ENCODE measurements around the gene PRKG1. TPM values are rescaled to one million over a fixed set of nuclear protein-coding genes. Genes with fewer than 3 reads are reported as not detected.

PRKG1 gene
- total RNA-seq, 1 experiment from 2014 or later: 10.4 TPM

- H4K20me1 ChIP-seq (ENCODE audit: control insufficient read depth, insufficient read depth, insufficient read length): no peaks in the 10 kb centered on the region
- H3K4me2 ChIP-seq (ENCODE audit: insufficient read depth, insufficient read length, low read length): no peak overlapping the region
- TF ChIP-seq CTCF (conservative IDR thresholded peaks at IDR 0.05): no peak
- H3T11ph ChIP-seq (ENCODE audit: low read length): no peak overlapping the region
- no peak overlapping the region for H3K27ac ChIP-seq (ENCODE audit: insufficient read length, low read depth, low read length)
- no peak overlapping the region for H2AK5ac ChIP-seq (ENCODE audit: insufficient read length, low read length)
- DNase-seq: no peak
- H2BK15ac ChIP-seq (ENCODE audit: low read depth, low read length): no peak overlapping the region
- no peaks in the 10 kb centered on the region for H3K79me1 ChIP-seq (ENCODE audit: insufficient read depth, low read depth, low read length, poor library complexity, severe bottlenecking)
- H2BK12ac ChIP-seq (ENCODE audit: insufficient read length, low read depth, low read length): no peak overlapping the region
- no peaks in the 10 kb centered on the region for H3K9me3 ChIP-seq (ENCODE audit: control insufficient read depth, low read depth, low read length)
- no peak overlapping the region for H2BK20ac ChIP-seq (ENCODE audit: low read depth, low read length, poor library complexity, severe bottlenecking)
- no peak overlapping the region for H3K56ac ChIP-seq (ENCODE audit: insufficient read length, low read depth, low read length)
- no peak overlapping the region for H3K23ac ChIP-seq (ENCODE audit: insufficient read length, low read depth, low read length)
- H4K91ac ChIP-seq (ENCODE audit: insufficient read length, low read depth, low read length): no peak overlapping the region
- H3K27me3 ChIP-seq (ENCODE audit: insufficient read depth, low read length): no peaks in the 10 kb centered on the region
- Mint-ChIP-seq H3K27ac (no peak overlapping the region), H3K36me3 (ENCODE audit: insufficient read depth in 1 of 3, low read depth in 3 of 3) (peaks cover 0 to 6% (median 2%) of the 10 kb centered on the region in 3 experiments; a peak in 4 of 7 replicates), H3K4me1 (peaks cover 0 to 3% of the 10 kb centered on the region in 2 experiments; a peak in 1 of 4 replicates), H3K27me3 (ENCODE audit: low read depth) (no peaks in the 10 kb centered on the region), H3K9me3 (peaks cover 5 to 6% of the 10 kb centered on the region in 2 experiments; a peak in 3 of 5 replicates), H3K4me3 (no peak overlapping the region)
- no peaks in the 10 kb centered on the region for H3K79me2 ChIP-seq (ENCODE audit: insufficient read depth, low read length)
- H3K9ac ChIP-seq (ENCODE audit: extremely low read depth, insufficient read length, low read length): no peak overlapping the region
- no peaks in the 10 kb centered on the region for H3K23me2 ChIP-seq (ENCODE audit: insufficient read length, low read depth, low read length, poor library complexity, severe bottlenecking)
- no peak overlapping the region for H3K18ac ChIP-seq (ENCODE audit: insufficient read length, low read depth, low read length)
- no peak overlapping the region for H2AFZ ChIP-seq (ENCODE audit: low read length)
- no peak overlapping the region for H3K4ac ChIP-seq (ENCODE audit: low read depth, low read length)
- no peak overlapping the region for H4K8ac ChIP-seq (replicated peaks; ENCODE audit: insufficient read length, low read depth, low read length)
- no peak overlapping the region for H3K14ac ChIP-seq (ENCODE audit: insufficient read depth, low read length)
- H2BK120ac ChIP-seq (ENCODE audit: low read depth, low read length, poor library complexity, severe bottlenecking): no peak overlapping the region
- no peak overlapping the region for H4K5ac ChIP-seq (ENCODE audit: insufficient read length, low read depth, low read length)
- H2BK5ac ChIP-seq (ENCODE audit: insufficient read length, low read length): no peak overlapping the region
- no peaks in the 10 kb centered on the region; the same call in 1 of the 2 replicates for H3K4me1 ChIP-seq (ENCODE audit: insufficient read depth, low read length)
- WGBS (ENCODE audit: extremely low coverage, insufficient read length, low lambda C conversion rate): no CpG with 5 or more reads among the region's 3 CpGs
Measured at GRCh38 chr10:51397244-51397643, 323.0 kb downstream of the PRKG1 start.

Measured in H9 (cell line).